ENCODE results near the gene NADSYN1.
A peak's percentile ranks its signal among the peaks of the same experiment; 100 is the strongest.

NADSYN1 gene

GRCh38 chr11:71446942-71447688 is 5.9 kb upstream of the NADSYN1 start:
- DNase-seq (ENCODE audit: insufficient read length, low spot score) (no peak), FAIRE-seq (no peak)
- no peak for TF ChIP-seq CTCF (IDR thresholded peaks at IDR 0.05; ENCODE audit: insufficient read depth, missing control alignments)

- FAIRE-seq, result no peak
- TF ChIP-seq CTCF (IDR thresholded peaks at IDR 0.05; ENCODE audit: insufficient read depth, missing control alignments), result no peak
- DNase-seq (ENCODE audit: insufficient read length, low spot score), result no peak
Observed at GRCh38 chr11:71447791-71448256, 5.2 kb upstream of the NADSYN1 start.

- no peak for TF ChIP-seq CTCF (IDR thresholded peaks at IDR 0.05; ENCODE audit: insufficient read depth, missing control alignments)
- DNase-seq (ENCODE audit: insufficient read length, low spot score), result peak; percentile 97
- no peak for FAIRE-seq
Observed at GRCh38 chr11:71448257-71449171, 4.5 kb upstream of the NADSYN1 start, which contains the start of gene DHCR7. Gene DHCR7 (minus strand): TSS chr11:71448393. CDS start chr11:71444952, 3,441 bp downstream.

- FAIRE-seq (no peak), DNase-seq (ENCODE audit: insufficient read length, low spot score) (no peak)
- TF ChIP-seq CTCF (IDR thresholded peaks at IDR 0.05; ENCODE audit: insufficient read depth, missing control alignments), result no peak
Observed at GRCh38 chr11:71449596-71449995, 3.4 kb upstream of the NADSYN1 start.

- no peak for TF ChIP-seq CTCF (IDR thresholded peaks at IDR 0.05; ENCODE audit: insufficient read depth, missing control alignments)
- FAIRE-seq (no peak), DNase-seq (ENCODE audit: insufficient read length, low spot score) (no peak)
Observed at GRCh38 chr11:71450507-71450906, 2.5 kb upstream of the NADSYN1 start.

GRCh38 chr11:71450939-71451338 is 2.1 kb upstream of the NADSYN1 start:
- no peak for TF ChIP-seq CTCF (IDR thresholded peaks at IDR 0.05; ENCODE audit: insufficient read depth, missing control alignments)
- DNase-seq (ENCODE audit: insufficient read length, low spot score) (no peak), FAIRE-seq (no peak)
